Upper lobe of left lung (tissue), 4 donors: Measurements from ENCODE around the gene CENPO.

Source experiments
- EP300 ChIP-seq, 4 donors: sonication (generic); formaldehyde crosslinking; IDR thresholded peaks; one replicate each; pipeline ENCODE4 v1.5.1; 2017; ENCODE audit warnings: antibody characterized with exemption in 4 of 4, control low read depth in 2 of 4
- POLR2A ChIP-seq, 4 donors: fragments of 450-650 bp; IDR thresholded peaks; one replicate each; pipeline ENCODE4 v1.5.1; 2016 to 2017; ENCODE audit warnings: antibody characterized with exemption in 4 of 4, mild to moderate bottlenecking in 2 of 4
- POLR2AphosphoS5 ChIP-seq, 2 donors: sonication (generic); formaldehyde crosslinking; IDR thresholded peaks; one replicate each; pipeline ENCODE4 v1.5.1; 2017; ENCODE audit warnings: antibody characterized with exemption in 2 of 2

DNA sequence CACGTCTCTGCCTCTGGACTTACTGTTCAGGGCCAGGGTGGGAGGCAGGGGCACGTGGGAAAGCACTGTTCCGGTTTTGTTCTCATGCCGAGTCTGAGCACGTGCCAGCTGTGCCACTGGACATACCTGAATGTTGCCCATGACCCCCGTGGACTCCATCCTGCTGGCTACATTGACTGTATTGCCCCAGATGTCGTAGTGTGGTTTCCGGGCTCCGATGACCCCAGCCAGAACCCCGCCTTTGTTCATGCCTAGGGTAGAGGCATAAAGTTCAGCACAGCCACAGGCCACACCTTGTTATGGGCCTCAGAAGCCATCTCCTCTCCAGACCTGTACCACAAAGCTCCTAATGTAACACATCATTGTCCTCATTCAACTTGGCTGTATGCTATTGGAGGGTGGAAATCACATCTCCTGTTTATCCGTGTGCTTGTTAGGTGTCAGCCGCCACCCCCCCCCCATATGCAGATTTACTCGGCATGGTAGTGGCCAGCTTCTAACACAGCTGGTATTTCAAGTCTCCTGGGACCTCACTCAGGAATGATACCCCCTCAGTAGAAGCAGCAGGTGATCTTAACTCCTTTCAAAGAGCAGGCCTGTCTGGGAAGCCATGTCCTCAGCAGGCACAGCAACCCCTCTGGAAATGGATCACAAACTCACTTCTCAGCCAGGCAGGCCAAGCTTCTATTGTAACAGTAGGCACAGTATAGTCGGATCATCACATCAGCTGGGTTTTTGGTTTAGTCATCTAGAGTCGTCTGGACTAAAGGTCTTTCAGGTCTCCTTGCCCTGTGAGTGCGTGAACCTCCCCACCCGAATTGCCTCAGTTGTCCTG lies 27.6 kb downstream of the CENPO start:
- TF ChIP-seq EP300 (IDR thresholded peaks at IDR 0.05) = no peak
- no peak for TF ChIP-seq POLR2AphosphoS5 (IDR thresholded peaks at IDR 0.05)
- no peak for TF ChIP-seq POLR2A (IDR thresholded peaks at IDR 0.05)
